Measurements from ENCODE around the gene FAXDC2. TPM values are rescaled to one million over a fixed set of nuclear protein-coding genes. Genes with fewer than 3 reads are reported as not detected.

Gene FAXDC2
- total and polyA plus RNA-seq, 2 of the 8 experiments (the other 6 are each of a cell fraction or from before 2014, with no cell fraction given), result 3.7 to 5.9 TPM

DNA sequence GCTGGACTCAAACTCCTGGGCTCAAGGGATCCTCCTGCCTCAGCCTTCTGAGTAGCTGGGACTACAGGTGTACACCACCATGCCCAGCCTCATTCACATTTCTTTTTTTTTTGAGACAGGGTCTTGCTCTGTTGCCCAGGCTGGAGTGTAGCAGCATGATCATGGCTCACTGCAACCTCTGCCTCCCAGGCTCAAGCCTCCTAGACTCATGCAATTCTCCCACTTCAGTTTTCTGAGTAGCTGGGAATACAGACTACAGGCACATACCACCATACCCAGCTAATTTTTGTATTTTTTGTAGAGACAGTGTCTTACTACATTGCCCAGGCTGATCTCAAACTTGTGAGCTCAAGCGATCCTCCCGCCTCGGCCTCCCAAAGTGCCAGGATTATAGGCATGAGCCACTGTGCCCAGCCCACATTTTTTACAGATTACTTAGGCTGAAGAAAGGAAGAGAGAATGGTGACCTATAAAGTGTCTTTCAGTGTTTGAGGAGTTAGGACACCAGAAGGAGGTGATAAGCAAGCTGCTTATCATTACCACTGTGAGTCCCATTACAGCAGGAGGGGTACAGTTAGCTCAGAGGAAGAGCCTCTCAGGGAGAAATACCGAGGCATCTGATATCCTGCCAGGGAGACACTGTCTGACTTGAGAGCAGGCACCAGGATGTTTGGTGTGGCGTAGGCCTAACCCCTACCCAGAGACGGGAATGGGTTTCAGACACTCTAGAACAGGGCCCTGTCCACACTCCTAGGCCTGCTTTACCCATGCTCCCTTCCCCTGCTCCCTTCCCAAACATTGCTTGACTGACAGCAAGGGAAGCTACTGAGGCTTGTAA is 9.7 kb downstream of the FAXDC2 start:
- Histone ChIP-seq H3K14ac (ENCODE audit: insufficient read length) (no peak overlapping the region), H2BK120ac (replicated peaks; ENCODE audit: low read depth, low read length) (no peak overlapping the region), H2BK15ac (ENCODE audit: low read length) (no peak overlapping the region), H3K56ac (replicated peaks; ENCODE audit: insufficient read length, low read depth, low read length) (no peak overlapping the region), H2AK5ac (ENCODE audit: low read depth, low read length) (no peak overlapping the region), H3K27ac (ENCODE audit: low read depth, low read length) (no peak overlapping the region), H3K79me2 (ENCODE audit: control insufficient read depth in 1 of 2, insufficient read depth in 2 of 2, low read length in 2 of 2) (no peaks in the 10 kb centered on the region), H3K23me2 (ENCODE audit: low read depth, low read length) (no peaks in the 10 kb centered on the region), H3K27me3 (replicated peaks in 1 of 4; ENCODE audit: control insufficient read depth in 3 of 4, extremely low read depth in 1 of 4, insufficient read depth in 3 of 4, low read length in 3 of 4) (no peaks in the 10 kb centered on the region), H4K20me1 (replicated peaks in 1 of 2; ENCODE audit: control insufficient read depth in 1 of 2, insufficient read depth in 2 of 2, low read length in 2 of 2) (no peaks in the 10 kb centered on the region), H2BK5ac (ENCODE audit: low read depth, low read length) (no peak overlapping the region), H3K9me3 (ENCODE audit: insufficient read depth in 2 of 2, low read depth in 1 of 2, low read length in 1 of 2) (no peaks in the 10 kb centered on the region), H3K79me1 (ENCODE audit: low read depth, low read length) (no peaks in the 10 kb centered on the region), H3K36me3 (ENCODE audit: control insufficient read depth in 2 of 4, insufficient read depth in 4 of 4, low read length in 3 of 4) (no peaks in the 10 kb centered on the region; a peak in 2 of 8 replicates), H2BK20ac (ENCODE audit: low read length) (no peak overlapping the region), H3K4me2 (ENCODE audit: insufficient read depth in 1 of 2, low read depth in 2 of 2, low read length in 2 of 2) (no peak overlapping the region), H4K5ac (ENCODE audit: insufficient read length, low read depth, low read length) (no peak overlapping the region), H3K9ac (replicated peaks in 1 of 4; ENCODE audit: extremely low read depth in 1 of 4, low read depth in 3 of 4, low read length in 3 of 4) (no peak overlapping the region), H3K4me1 (replicated peaks in 1 of 4; ENCODE audit: control insufficient read depth in 3 of 4, insufficient read depth in 4 of 4, low read length in 3 of 4) (no peaks in the 10 kb centered on the region), H4K91ac (replicated peaks; ENCODE audit: insufficient read length, low read length) (no peak overlapping the region), H4K8ac (ENCODE audit: extremely low read depth, insufficient read depth, low read length) (no peak overlapping the region), H3K18ac (ENCODE audit: extremely low read depth, low read length) (no peak overlapping the region), H3K4me3 (ENCODE audit: extremely low read depth in 1 of 4, insufficient read depth in 2 of 4, low read depth in 3 of 4, low read length in 4 of 4) (no peak overlapping the region), H3K4ac (replicated peaks; ENCODE audit: insufficient read length, low read depth, low read length) (no peak overlapping the region), H2AFZ (ENCODE audit: low read length) (no peak overlapping the region), H3K23ac (ENCODE audit: insufficient read length) (no peak overlapping the region), H2BK12ac (ENCODE audit: low read depth, low read length) (no peak overlapping the region)
- WGBS, 2 experiments (ENCODE audit: extremely low coverage in 1 of 2, insufficient coverage in 1 of 2, insufficient read length in 1 of 2, insufficient replicate concordance in 2 of 2, low coverage in 1 of 2, low lambda C conversion rate in 2 of 2, missing lambda C conversion rate in 1 of 2), result 93% methylated on average over 6 of the region's 6 CpGs; no CpG with 5 or more reads in 1 of the 2 experiments
- no peak for DNase-seq (ENCODE audit: low read depth in 1 of 2, low spot score in 2 of 2)
- ChIA-PET CTCF (ENCODE audit: partially characterized antibody) (interaction anchor here (0.6 to 1.5 kb wide), 6 partner anchors 9 to 221 kb away, joined by 3 to 7 read pairs (median 3); partner anchors contain the start of gene FAXDC2), POLR2A (ENCODE audit: partially characterized antibody) (interaction anchor here (0.8 to 2.1 kb wide), 9 partner anchors 9 to 30 kb away, joined by 3 to 9 read pairs (median 4); partner anchors contain the start of genes CNOT8 and FAXDC2)
- no peak for FAIRE-seq
- no peak for TF ChIP-seq GTF2F1 (IDR thresholded peaks at IDR 0.05; ENCODE audit: borderline replicate concordance, low read depth, low read length)
- no peak for TF ChIP-seq RAD21 (IDR thresholded peaks at IDR 0.05 in 1 of 2, conservative IDR thresholded peaks at IDR 0.05 in 1 of 2; ENCODE audit: low read depth in 2 of 2, low read length in 2 of 2)
- no peak for TF ChIP-seq CBX5 (IDR thresholded peaks at IDR 0.05; ENCODE audit: low read depth, low read length)
- no peak for TF ChIP-seq PHF8 (conservative IDR thresholded peaks at IDR 0.05; ENCODE audit: low read depth, low read length)
- no peak for TF ChIP-seq NANOG (IDR thresholded peaks at IDR 0.05; ENCODE audit: insufficient read depth, low read depth, low read length, poor library complexity, severe bottlenecking)
- TF ChIP-seq USF2 (IDR thresholded peaks at IDR 0.05; ENCODE audit: low read length), result no peak
- TF ChIP-seq JUN (IDR thresholded peaks at IDR 0.05; ENCODE audit: low read depth, low read length), result no peak
- TF ChIP-seq TCF12 (IDR thresholded peaks at IDR 0.05; ENCODE audit: low read depth, low read length), result no peak
- TF ChIP-seq CHD1 (IDR thresholded peaks at IDR 0.05; ENCODE audit: low read depth, low read length), result no peak
- no peak for TF ChIP-seq KDM5A (IDR thresholded peaks at IDR 0.05; ENCODE audit: low read length)
